K562 (cell line): ENCODE measurements around the gene ZDHHC24. TPM values are rescaled to one million over a fixed set of nuclear protein-coding genes. Genes with fewer than 3 reads are reported as not detected.

Source experiments
- CC2D1A ChIP-seq: fragments of 450-650 bp; IDR thresholded peaks from 2 replicates; pipeline ENCODE4 v1.6.1; 2017; ENCODE audit warnings: mild to moderate bottlenecking
- CCAR2 ChIP-seq: fragments of 200-400 bp; formaldehyde crosslinking; IDR thresholded peaks from 2 replicates; pipeline ENCODE4 v1.6.1; 2017; ENCODE audit warnings: mild to moderate bottlenecking, low read depth, low read length
- GTF2A2 ChIP-seq: IDR thresholded peaks from 2 replicates; pipeline ENCODE4 v1.6.1; 2016; ENCODE audit warnings: mild to moderate bottlenecking, missing genetic modification characterization, missing compliant biosample characterization
- MCM5 ChIP-seq: fragments of 450-650 bp; IDR thresholded peaks from 2 replicates; pipeline ENCODE4 v1.6.1; 2016; ENCODE audit warnings: low read depth
- MYBL2 ChIP-seq, 2 experiments: fragments of 450-650 bp in 1 of 2; sonication (generic) in 1 of 2; formaldehyde crosslinking in 1 of 2; IDR thresholded peaks; 2 replicates each; pipeline versions ENCODE4 v1.6.1 to v1.8.1; 2017 to 2022; ENCODE audit warnings: borderline replicate concordance in 1 of 2, inconsistent platforms in 1 of 2, low read depth in 1 of 2, mild to moderate bottlenecking in 1 of 2, missing genetic modification reagents in 1 of 2, moderate library complexity in 1 of 2
- NELFE ChIP-seq: IDR thresholded peaks from 2 replicates; pipeline ENCODE4 v1.6.1; 2011; ENCODE audit warnings: mild to moderate bottlenecking; ENCODE audit not compliant: insufficient read depth, insufficient read length
- TCFL5 ChIP-seq: fragments of 250-450 bp; sonication (Bioruptor Pico); conservative IDR thresholded peaks from 2 replicates; pipeline ENCODE4 v1.6.1; 2021; ENCODE audit warnings: mild to moderate bottlenecking, moderate library complexity, matching md5 sums
- ZC3H11A ChIP-seq: IDR thresholded peaks from 2 replicates; pipeline ENCODE4 v1.6.1; 2012; ENCODE audit warnings: low read depth, low read length, improper control_type of control experiment
- ZNF76 ChIP-seq: fragments of 250-450 bp; sonication (Bioruptor Pico); IDR thresholded peaks from 2 replicates; pipeline ENCODE4 v1.4.0; 2020; ENCODE audit warnings: mild to moderate bottlenecking, moderate library complexity, borderline replicate concordance
- polyA plus RNA-seq, 8 experiments: library from polyadenylated mRNA; depleted of rRNA in 4 of 8; stranded (reverse) in 5 of 8; unstranded in 3 of 8; fragments of >200 nt; fragmentation: Nextera tagmentation in 2 of 8; fragmentation: Illumina TruSeq in 1 of 8; extraction: Ambion mirVana in 2 of 8; extraction: Trizol in 1 of 8; gene quantifications; 2 replicates each; pipeline versions ENCODE4 v1.2.1 to v1.2.3, GENCODE V29; 2011 to 2014; ENCODE audit warnings: inconsistent platforms in 1 of 8, missing spikeins in 1 of 8
- total RNA-seq, 7 experiments: library from RNA; depleted of rRNA in 6 of 7; stranded (reverse); fragments of >200 nt in 6 of 7; fragmentation: Illumina TruSeq in 2 of 7; extraction: Trizol in 2 of 7; gene quantifications; 2 replicates each; pipeline versions ENCODE4 v1.2.1 to v1.2.3, GENCODE V29; 2011 to 2021; ENCODE audit warnings: low replicate concordance in 1 of 7
- TF ChIP-seq, protein P1 (sequence below): fragments of 250-450 bp; sonication (Bioruptor Pico); IDR thresholded peaks from 2 replicates; pipeline ENCODE4 v1.4.0; 2020
- TF ChIP-seq, protein P2 (sequence below): IDR thresholded peaks from 2 replicates; pipeline ENCODE4 v1.6.1; 2016; ENCODE audit warnings: missing genetic modification characterization, missing compliant biosample characterization
- TF ChIP-seq, protein P3 (sequence below): fragments of 450-650 bp; IDR thresholded peaks from 2 replicates; pipeline ENCODE4 v1.6.1; 2016; ENCODE audit warnings: mild to moderate bottlenecking
- TF ChIP-seq, protein P4 (sequence below): fragments of 450-650 bp; IDR thresholded peaks from 2 replicates; pipeline ENCODE4 v1.7.0; 2016; ENCODE audit warnings: borderline replicate concordance

Gene ZDHHC24
- total and polyA plus RNA-seq, 9 of the 15 experiments (the other 6 are each of a cell fraction or from before 2014, with no cell fraction given): 0.45 to 11.2 (median 2.7) TPM

DNA sequence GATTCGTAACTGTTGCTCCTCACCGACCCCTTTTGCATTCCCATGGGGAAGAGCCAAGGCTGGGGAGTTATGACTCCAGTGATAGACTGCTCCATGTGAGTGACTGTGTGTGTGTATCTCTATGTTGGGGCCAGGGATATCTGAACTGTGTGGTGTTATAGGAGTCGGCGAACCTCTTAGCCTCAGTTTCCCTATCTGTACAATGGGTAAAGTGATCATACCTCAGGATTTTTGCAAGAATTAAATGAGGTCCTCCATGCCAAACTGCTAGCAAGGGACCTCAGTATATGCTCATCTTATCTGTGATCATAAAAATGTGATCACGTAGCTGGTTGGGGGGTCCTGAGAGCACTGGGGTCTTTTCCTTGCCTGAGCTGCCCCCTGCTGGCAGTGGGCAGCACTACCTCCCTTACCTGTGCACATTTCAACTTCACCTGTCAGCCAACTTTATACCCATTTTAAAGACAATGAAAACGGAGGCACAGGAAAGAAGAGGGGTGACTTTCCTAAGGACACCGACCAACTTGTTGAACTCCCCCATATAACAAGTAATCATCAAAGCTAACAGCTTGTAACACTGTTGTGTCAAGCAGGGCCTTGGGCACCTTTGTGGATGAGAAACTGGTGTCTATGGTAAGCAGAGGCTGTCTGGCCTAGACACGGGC lies 67.0 kb downstream of the ZDHHC24 start (continued):
- no peak for TF ChIP-seq MCM5
- TF ChIP-seq ZC3H11A: no peak
- no peak for TF ChIP-seq MYBL2 (IDR thresholded peaks at IDR 0.05; ENCODE audit: low read depth)
- TF ChIP-seq MYBL2 (CRISPR knock-in tag; IDR thresholded peaks at IDR 0.05; ENCODE audit: borderline replicate concordance): no peak
- TF ChIP-seq, protein P1, sequence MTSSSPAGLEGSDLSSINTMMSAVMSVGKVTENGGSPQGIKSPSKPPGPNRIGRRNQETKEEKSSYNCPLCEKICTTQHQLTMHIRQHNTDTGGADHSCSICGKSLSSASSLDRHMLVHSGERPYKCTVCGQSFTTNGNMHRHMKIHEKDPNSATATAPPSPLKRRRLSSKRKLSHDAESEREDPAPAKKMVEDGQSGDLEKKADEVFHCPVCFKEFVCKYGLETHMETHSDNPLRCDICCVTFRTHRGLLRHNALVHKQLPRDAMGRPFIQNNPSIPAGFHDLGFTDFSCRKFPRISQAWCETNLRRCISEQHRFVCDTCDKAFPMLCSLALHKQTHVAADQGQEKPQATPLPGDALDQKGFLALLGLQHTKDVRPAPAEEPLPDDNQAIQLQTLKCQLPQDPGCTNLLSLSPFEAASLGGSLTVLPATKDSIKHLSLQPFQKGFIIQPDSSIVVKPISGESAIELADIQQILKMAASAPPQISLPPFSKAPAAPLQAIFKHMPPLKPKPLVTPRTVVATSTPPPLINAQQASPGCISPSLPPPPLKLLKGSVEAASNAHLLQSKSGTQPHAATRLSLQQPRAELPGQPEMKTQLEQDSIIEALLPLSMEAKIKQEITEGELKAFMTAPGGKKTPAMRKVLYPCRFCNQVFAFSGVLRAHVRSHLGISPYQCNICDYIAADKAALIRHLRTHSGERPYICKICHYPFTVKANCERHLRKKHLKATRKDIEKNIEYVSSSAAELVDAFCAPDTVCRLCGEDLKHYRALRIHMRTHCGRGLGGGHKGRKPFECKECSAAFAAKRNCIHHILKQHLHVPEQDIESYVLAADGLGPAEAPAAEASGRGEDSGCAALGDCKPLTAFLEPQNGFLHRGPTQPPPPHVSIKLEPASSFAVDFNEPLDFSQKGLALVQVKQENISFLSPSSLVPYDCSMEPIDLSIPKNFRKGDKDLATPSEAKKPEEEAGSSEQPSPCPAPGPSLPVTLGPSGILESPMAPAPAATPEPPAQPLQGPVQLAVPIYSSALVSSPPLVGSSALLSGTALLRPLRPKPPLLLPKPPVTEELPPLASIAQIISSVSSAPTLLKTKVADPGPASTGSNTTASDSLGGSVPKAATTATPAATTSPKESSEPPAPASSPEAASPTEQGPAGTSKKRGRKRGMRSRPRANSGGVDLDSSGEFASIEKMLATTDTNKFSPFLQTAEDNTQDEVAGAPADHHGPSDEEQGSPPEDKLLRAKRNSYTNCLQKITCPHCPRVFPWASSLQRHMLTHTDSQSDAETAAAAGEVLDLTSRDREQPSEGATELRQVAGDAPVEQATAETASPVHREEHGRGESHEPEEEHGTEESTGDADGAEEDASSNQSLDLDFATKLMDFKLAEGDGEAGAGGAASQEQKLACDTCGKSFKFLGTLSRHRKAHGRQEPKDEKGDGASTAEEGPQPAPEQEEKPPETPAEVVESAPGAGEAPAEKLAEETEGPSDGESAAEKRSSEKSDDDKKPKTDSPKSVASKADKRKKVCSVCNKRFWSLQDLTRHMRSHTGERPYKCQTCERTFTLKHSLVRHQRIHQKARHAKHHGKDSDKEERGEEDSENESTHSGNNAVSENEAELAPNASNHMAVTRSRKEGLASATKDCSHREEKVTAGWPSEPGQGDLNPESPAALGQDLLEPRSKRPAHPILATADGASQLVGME (CRISPR knock-in tag): no peak
- TF ChIP-seq NELFE: no peak
- no peak for TF ChIP-seq ZNF76
- TF ChIP-seq CC2D1A: no peak; the same call in 1 of the 2 replicates
- TF ChIP-seq, protein P2, sequence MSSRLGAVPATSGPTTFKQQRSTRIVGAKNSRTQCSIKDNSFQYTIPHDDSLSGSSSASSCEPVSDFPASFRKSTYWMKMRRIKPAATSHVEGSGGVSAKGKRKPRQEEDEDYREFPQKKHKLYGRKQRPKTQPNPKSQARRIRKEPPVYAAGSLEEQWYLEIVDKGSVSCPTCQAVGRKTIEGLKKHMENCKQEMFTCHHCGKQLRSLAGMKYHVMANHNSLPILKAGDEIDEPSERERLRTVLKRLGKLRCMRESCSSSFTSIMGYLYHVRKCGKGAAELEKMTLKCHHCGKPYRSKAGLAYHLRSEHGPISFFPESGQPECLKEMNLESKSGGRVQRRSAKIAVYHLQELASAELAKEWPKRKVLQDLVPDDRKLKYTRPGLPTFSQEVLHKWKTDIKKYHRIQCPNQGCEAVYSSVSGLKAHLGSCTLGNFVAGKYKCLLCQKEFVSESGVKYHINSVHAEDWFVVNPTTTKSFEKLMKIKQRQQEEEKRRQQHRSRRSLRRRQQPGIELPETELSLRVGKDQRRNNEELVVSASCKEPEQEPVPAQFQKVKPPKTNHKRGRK (tag): no peak
- TF ChIP-seq, protein P3, sequence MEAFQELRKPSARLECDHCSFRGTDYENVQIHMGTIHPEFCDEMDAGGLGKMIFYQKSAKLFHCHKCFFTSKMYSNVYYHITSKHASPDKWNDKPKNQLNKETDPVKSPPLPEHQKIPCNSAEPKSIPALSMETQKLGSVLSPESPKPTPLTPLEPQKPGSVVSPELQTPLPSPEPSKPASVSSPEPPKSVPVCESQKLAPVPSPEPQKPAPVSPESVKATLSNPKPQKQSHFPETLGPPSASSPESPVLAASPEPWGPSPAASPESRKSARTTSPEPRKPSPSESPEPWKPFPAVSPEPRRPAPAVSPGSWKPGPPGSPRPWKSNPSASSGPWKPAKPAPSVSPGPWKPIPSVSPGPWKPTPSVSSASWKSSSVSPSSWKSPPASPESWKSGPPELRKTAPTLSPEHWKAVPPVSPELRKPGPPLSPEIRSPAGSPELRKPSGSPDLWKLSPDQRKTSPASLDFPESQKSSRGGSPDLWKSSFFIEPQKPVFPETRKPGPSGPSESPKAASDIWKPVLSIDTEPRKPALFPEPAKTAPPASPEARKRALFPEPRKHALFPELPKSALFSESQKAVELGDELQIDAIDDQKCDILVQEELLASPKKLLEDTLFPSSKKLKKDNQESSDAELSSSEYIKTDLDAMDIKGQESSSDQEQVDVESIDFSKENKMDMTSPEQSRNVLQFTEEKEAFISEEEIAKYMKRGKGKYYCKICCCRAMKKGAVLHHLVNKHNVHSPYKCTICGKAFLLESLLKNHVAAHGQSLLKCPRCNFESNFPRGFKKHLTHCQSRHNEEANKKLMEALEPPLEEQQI: 0 out of 2 replicates have a peak, but pooled peaks have one; percentile 34
- TF ChIP-seq GTF2A2 (tag): no peak
- TF ChIP-seq TCFL5: no peak
- TF ChIP-seq, protein P4, sequence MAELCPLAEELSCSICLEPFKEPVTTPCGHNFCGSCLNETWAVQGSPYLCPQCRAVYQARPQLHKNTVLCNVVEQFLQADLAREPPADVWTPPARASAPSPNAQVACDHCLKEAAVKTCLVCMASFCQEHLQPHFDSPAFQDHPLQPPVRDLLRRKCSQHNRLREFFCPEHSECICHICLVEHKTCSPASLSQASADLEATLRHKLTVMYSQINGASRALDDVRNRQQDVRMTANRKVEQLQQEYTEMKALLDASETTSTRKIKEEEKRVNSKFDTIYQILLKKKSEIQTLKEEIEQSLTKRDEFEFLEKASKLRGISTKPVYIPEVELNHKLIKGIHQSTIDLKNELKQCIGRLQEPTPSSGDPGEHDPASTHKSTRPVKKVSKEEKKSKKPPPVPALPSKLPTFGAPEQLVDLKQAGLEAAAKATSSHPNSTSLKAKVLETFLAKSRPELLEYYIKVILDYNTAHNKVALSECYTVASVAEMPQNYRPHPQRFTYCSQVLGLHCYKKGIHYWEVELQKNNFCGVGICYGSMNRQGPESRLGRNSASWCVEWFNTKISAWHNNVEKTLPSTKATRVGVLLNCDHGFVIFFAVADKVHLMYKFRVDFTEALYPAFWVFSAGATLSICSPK: no peak
- TF ChIP-seq CCAR2: no peak
